A172 (cell line): ENCODE data around the gene JAK3. TPM values are rescaled to one million over a fixed set of nuclear protein-coding genes. Genes with fewer than 3 reads are reported as not detected.
"Not testable (repeated sequence)": the region's sequence is repeated elsewhere in the genome, so short reads cannot be mapped to it uniquely, and the experiment has no call there.

Experiments used
- DNase-seq: peaks from one replicate; pipeline ENCODE4 v3.0.0-alpha.2; 2015; ENCODE audit warnings: low spot score
- total RNA-seq: library from RNA; depleted of rRNA; stranded (reverse); fragments of >200 nt; shearing (Covaris generic); gene quantifications from 2 replicates; pipeline ENCODE4 v1.2.3, GENCODE V29; 2014; rRNA removed

JAK3 gene
- total RNA-seq, 1 experiment from 2014 or later: 0.41 TPM

DNA sequence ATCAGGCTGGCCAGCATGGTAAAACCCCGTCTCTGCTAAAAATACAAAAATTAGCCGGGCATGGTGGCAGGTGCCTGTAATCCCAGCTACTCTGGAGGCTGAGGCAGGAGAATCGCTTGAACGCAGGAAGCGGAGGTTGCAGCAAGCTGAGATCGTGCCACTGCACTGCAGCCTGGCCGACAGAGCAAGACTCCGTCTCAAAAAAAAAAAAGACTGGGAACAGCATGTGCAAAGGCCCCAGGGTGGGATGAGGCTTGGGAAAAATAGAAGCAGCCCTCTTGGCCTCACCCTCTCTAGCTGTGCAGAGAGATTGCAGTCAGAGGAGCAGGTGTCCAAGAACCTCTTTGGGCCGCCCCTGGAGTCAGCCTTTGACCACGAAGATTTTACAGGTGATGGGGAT is 69.9 kb downstream of the JAK3 start:
- not testable (repeated sequence) for DNase-seq

DNA sequence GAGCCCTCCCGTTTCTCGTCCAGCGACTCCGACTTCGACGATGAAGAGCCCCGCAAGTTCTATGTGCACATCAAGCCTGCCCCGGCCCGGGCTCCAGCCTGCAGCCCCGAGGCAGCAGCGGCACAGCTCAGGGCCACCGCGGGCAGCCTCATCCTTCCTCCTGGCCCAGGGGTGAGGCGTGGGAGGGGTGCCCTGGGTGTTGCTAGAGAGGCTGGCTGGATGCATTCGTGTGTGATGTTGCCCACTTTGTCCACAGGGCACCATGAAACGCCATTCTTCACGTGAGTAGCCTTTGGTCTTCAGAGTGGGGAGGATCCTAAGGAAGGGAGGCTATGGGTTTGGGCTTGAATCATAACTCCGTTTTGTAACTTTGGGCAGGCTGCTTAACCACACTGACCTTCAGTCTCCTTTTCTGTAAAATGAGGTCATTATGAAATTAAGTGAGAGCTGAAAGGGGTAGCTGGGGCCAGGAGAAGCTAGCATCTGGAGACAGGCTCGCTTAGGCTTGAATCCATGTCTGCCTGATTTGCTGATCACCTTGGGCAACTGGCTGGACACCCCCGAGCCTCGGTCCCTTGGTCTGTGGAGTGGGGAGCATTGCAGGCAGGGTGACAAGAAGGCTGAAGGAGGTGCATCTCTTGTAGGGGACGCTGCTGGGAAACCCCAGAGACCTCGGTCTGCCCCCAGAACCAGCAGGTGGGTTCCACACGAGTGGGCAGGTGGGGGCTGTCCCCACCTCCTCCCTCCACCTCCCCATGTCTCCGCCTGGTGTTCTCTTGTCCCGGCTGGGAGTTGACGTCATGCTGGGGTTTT is 71.6 kb downstream of the JAK3 start:
- DNase-seq: no peak

DNA sequence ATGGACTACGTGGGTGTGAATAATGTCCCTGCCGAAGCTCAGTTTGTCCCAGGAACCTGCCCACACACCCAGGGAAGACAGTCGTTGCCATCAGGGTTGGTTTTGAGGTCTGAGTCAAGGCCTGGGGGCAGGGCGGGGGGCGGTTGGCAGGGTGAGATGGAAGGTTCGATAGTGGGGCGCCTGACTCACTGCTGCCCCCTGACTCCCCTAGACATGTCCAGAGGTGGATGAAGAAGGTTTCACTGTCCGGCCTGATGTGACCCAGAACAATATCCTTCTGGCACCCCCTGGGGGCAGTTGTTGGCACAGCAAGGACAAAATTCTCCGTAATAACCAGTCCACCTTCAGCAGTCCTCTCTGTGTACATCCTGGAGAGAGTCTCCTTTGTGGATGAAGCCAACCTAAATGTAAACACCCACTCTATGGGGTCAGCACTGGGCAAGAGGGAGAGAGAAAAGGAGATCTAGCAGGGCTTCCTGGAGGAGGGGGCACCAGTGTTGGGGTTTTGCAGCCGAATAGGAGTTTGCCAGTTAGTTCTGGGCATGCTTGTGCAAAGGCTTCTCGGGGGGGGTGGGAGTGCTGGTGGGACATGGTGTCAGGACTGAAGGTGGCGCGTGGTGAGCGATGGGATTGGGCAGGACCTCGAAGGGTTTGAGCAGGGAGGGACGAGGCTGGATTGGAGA is 72.4 kb downstream of the JAK3 start:
- DNase-seq: peak; percentile 62

Other genes with a start within 250 kb of the JAK3 start
- 0.34 and 6.2 TPM in 2 replicates for gene UNC13A, start 159.6 kb downstream of the JAK3 start, total RNA-seq
- gene MAP1S, start 128.5 kb downstream of the JAK3 start, total RNA-seq: 14.2 and 27.8 TPM in 2 replicates
- 0.67 and 2.1 TPM in 2 replicates for gene FCHO1, start 96.5 kb downstream of the JAK3 start, total RNA-seq
- not detected in 2 replicates for gene B3GNT3, start 52.8 kb downstream of the JAK3 start, total RNA-seq
- not detected in 2 replicates for gene INSL3, start 26.5 kb downstream of the JAK3 start, total RNA-seq
- gene RPL18A, start 11.9 kb upstream of the JAK3 start, total RNA-seq: 827 and 953 TPM in 2 replicates
- not detected in 2 replicates for gene SLC5A5, start 24.0 kb upstream of the JAK3 start, total RNA-seq
- gene CCDC124, start 85.0 kb upstream of the JAK3 start, total RNA-seq: 52.3 and 55.7 TPM in 2 replicates
- gene KCNN1, start 119.1 kb upstream of the JAK3 start, total RNA-seq: 0.14 TPM in 1 of 2 replicates, not detected in the other
- 7.4 and 12.2 TPM in 2 replicates for gene ARRDC2, start 160.2 kb upstream of the JAK3 start, total RNA-seq
- gene IL12RB1, start 239.0 kb upstream of the JAK3 start, total RNA-seq: 0.93 TPM in 1 of 2 replicates, not detected in the other
- gene MAST3, start 249.8 kb upstream of the JAK3 start, total RNA-seq: 2.7 and 3.0 TPM in 2 replicates